Keratinocyte (primary cell): ENCODE results near the gene HIF1A.

Experiments used
- CTCF ChIP-seq, 3 experiments: IDR thresholded peaks in 1 of 3; conservative IDR thresholded peaks in 1 of 3; optimal IDR thresholded peaks in 1 of 3; 2 replicates in 2 of 3; 3 replicates in 1 of 3; pipeline versions ENCODE3 to v1.5.1; 2011; ENCODE audit warnings: low read length in 3 of 3, mild to moderate bottlenecking in 3 of 3, moderate library complexity in 2 of 3, control low read depth in 1 of 3, inconsistent platforms in 1 of 3; ENCODE audit not compliant: insufficient read depth in 2 of 3; ENCODE audit errors: extremely low read depth in 1 of 3
- EZH2 ChIP-seq: IDR thresholded peaks from one replicate; pipeline ENCODE4 v1.6.1; 2012; ENCODE audit warnings: inconsistent platforms, mild to moderate bottlenecking, low read length, moderate library complexity

GRCh38 chr14:61766151-61766550 lies 70.8 kb downstream of the HIF1A start:
- TF ChIP-seq CTCF (optimal IDR thresholded peaks at IDR 0.05 in 1 of 3, IDR thresholded peaks at IDR 0.05 in 1 of 3, conservative IDR thresholded peaks at IDR 0.05 in 1 of 3; ENCODE audit: extremely low read depth in 1 of 3, insufficient read depth in 2 of 3, low read length in 3 of 3) (no peak), EZH2 (no peak)
